MM.1S (cell line): ENCODE data around the gene UBE2J2.

Source experiments
- DNase-seq: peaks from one replicate; pipeline ENCODE4 v3.0.0-alpha.2; 2015
- H2AFZ ChIP-seq: fragments of 300-600 bp; sonication (generic); 2 replicates; pipeline ENCODE4 v1.6.0; 2016; ENCODE audit warnings: antibody characterized with exemption, low read length
- H3F3A ChIP-seq: fragments of 300-600 bp; sonication (generic); 2 replicates; pipeline ENCODE4 v1.6.1; 2016; ENCODE audit warnings: mild to moderate bottlenecking, antibody characterized with exemption, low read length, moderate library complexity, mixed read lengths; ENCODE audit not compliant: insufficient read depth
- H3K27ac ChIP-seq: fragments of 300-600 bp; sonication (generic); 2 replicates; pipeline ENCODE4 v1.5.1; 2016; ENCODE audit warnings: mild to moderate bottlenecking, low read length
- H3K27me3 ChIP-seq: fragments of 300-600 bp; sonication (generic); replicated peaks from 2 replicates; pipeline ENCODE4 v1.6.0; 2016; ENCODE audit warnings: low read length; ENCODE audit not compliant: insufficient read depth
- H3K36me3 ChIP-seq: fragments of 300-600 bp; sonication (generic); replicated peaks from 2 replicates; pipeline ENCODE4 v1.6.1; 2016; ENCODE audit warnings: mild to moderate bottlenecking, low read length, mixed read lengths; ENCODE audit not compliant: insufficient read depth
- H3K4me1 ChIP-seq: fragments of 300-600 bp; sonication (generic); 2 replicates; pipeline ENCODE4 v1.6.1; 2016; ENCODE audit warnings: low read length, mixed read lengths
- H3K4me2 ChIP-seq: fragments of 300-600 bp; sonication (generic); 2 replicates; pipeline ENCODE4 v1.6.0; 2016; ENCODE audit warnings: low read depth, low read length
- H3K4me3 ChIP-seq: fragments of 300-600 bp; sonication (generic); 2 replicates; pipeline ENCODE4 v1.5.1; 2016; ENCODE audit warnings: low read length, mixed read lengths
- H3K79me2 ChIP-seq: fragments of 300-600 bp; sonication (generic); 2 replicates; pipeline ENCODE4 v1.6.1; 2016; ENCODE audit warnings: mixed run types, low read length, mixed read lengths
- H3K9ac ChIP-seq: fragments of 300-600 bp; sonication (generic); 2 replicates; pipeline ENCODE4 v1.6.1; 2016; ENCODE audit warnings: low read length, mixed read lengths
- H3K9me2 ChIP-seq: fragments of 300-600 bp; sonication (generic); replicated peaks from 2 replicates; pipeline ENCODE4 v1.6.1; 2016; ENCODE audit warnings: mild to moderate bottlenecking, low read length, mixed read lengths; ENCODE audit not compliant: insufficient read depth
- H3K9me3 ChIP-seq: fragments of 300-600 bp; sonication (generic); replicated peaks from 2 replicates; pipeline ENCODE4 v1.6.1; 2016; ENCODE audit warnings: mild to moderate bottlenecking, low read length, mixed read lengths; ENCODE audit not compliant: insufficient read depth
- H4K20me1 ChIP-seq: fragments of 300-600 bp; sonication (generic); 2 replicates; pipeline ENCODE4 v1.6.1; 2016; ENCODE audit warnings: mild to moderate bottlenecking, low read length, moderate library complexity, mixed read lengths; ENCODE audit not compliant: insufficient read depth
- CTCF ChIP-seq: fragments of 300-600 bp; sonication (generic); IDR thresholded peaks from 2 replicates; pipeline ENCODE4 v1.5.1; 2016; ENCODE audit warnings: antibody characterized with exemption, low read length, mixed read lengths
- EZH2 ChIP-seq: fragments of 300-600 bp; sonication (generic); optimal IDR thresholded peaks from 2 replicates; pipeline ENCODE3; 2017; ENCODE audit warnings: low read depth, mild to moderate bottlenecking, antibody characterized with exemption, low read length, mixed read lengths
- EZH2phosphoT487 ChIP-seq: fragments of 300-600 bp; sonication (generic); IDR thresholded peaks from 2 replicates; pipeline ENCODE4 v1.6.1; 2018; ENCODE audit warnings: antibody characterized with exemption, low read length

Gene UBE2J2

DNA sequence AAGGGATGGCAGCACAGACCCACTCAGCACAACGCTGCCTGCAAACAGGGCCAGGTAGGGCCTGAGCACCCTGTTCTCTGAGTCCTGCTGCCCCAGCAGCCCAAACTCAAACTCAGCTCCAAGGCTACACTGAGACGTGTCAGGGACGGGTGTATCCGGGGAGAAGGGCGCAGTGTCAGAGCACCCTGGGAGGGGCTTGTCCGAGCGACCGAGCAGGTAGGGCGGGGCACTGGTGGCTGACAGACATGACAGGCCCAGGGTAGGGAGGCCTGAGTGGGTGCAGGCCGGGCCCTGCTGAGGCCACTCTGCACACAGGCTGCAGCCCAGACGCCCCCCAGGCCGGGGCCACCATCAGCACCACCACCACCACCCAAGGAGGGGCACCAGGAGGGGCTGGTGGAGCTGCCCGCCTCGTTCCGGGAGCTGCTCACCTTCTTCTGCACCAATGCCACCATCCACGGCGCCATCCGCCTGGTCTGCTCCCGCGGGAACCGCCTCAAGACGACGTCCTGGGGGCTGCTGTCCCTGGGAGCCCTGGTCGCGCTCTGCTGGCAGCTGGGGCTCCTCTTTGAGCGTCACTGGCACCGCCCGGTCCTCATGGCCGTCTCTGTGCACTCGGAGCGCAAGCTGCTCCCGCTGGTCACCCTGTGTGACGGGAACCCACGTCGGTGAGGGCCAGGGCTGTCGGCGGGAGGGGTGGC, 12.1 kb upstream of the UBE2J2 start:
- no peaks in the 10 kb centered on the region for H3K9me3 ChIP-seq
- H3F3A ChIP-seq: no peaks in the 10 kb centered on the region
- H3K4me2 ChIP-seq: no peak overlapping the region
- H3K27ac ChIP-seq: no peak overlapping the region
- no peaks in the 10 kb centered on the region for H3K9me2 ChIP-seq
- H4K20me1 ChIP-seq: no peaks in the 10 kb centered on the region
- no peaks in the 10 kb centered on the region for H3K79me2 ChIP-seq
- TF ChIP-seq EZH2phosphoT487 (no peak), EZH2 (no peak), CTCF (no peak)
- no peaks in the 10 kb centered on the region for H3K4me1 ChIP-seq
- no peak overlapping the region for H2AFZ ChIP-seq
- H3K27me3 ChIP-seq: peaks cover 49% of the 10 kb centered on the region
- H3K36me3 ChIP-seq: no peaks in the 10 kb centered on the region
- H3K9ac ChIP-seq: no peak overlapping the region
- H3K4me3 ChIP-seq: no peak overlapping the region
- DNase-seq: no peak

DNA sequence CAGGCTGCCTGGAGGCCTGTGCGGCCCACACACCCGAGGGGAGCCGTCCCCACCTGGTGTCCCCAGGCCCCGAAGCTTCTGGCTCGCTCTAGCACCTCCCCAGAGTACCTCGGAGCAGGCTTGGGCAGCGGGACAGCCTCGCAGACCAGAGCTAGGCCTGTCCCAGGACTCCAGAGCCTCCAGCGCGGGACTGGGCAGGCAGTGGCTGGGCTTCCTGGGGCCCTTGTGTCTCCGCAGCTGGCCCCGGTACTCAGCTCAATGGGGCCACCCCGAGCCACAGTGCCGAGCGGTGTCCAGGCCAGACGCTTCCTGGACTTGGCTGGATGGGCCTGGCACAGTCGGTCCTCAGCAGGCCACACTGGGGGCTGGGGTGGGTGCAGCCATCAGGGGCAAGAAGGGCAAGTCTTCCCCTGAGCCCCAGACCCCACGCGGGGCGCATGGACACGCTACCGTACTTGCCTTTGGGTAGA, 11.5 kb upstream of the UBE2J2 start:
- H3K9me3 ChIP-seq: no peaks in the 10 kb centered on the region
- no peaks in the 10 kb centered on the region for H3K79me2 ChIP-seq
- no peak overlapping the region for H3K9ac ChIP-seq
- H2AFZ ChIP-seq: no peak overlapping the region
- H3K4me2 ChIP-seq: no peak overlapping the region
- no peak overlapping the region for H3K27ac ChIP-seq
- no peaks in the 10 kb centered on the region for H4K20me1 ChIP-seq
- no peak for TF ChIP-seq EZH2
- no peak for TF ChIP-seq EZH2phosphoT487
- no peak for TF ChIP-seq CTCF
- H3F3A ChIP-seq: no peaks in the 10 kb centered on the region
- H3K9me2 ChIP-seq: no peaks in the 10 kb centered on the region
- no peak overlapping the region for H3K4me3 ChIP-seq
- H3K36me3 ChIP-seq: no peaks in the 10 kb centered on the region
- no peak for DNase-seq
- H3K27me3 ChIP-seq: peaks cover 55% of the 10 kb centered on the region
- H3K4me1 ChIP-seq: no peaks in the 10 kb centered on the region

GRCh38 chr1:1284221-1285101, 10.8 kb upstream of the UBE2J2 start:
- TF ChIP-seq CTCF: no peak
- no peak for TF ChIP-seq EZH2
- no peak for TF ChIP-seq EZH2phosphoT487
- no peaks in the 10 kb centered on the region for H3K9me2 ChIP-seq
- no peak overlapping the region for H3K27ac ChIP-seq

More at GRCh38 chr1:1284221-1285101, 10.8 kb upstream of the UBE2J2 start:
- Histone ChIP-seq H3K4me1 (no peaks in the 10 kb centered on the region), H3K4me2 (no peak overlapping the region), H4K20me1 (no peaks in the 10 kb centered on the region), H3K27me3 (peaks cover 59% of the 10 kb centered on the region), H3K4me3 (no peak overlapping the region), H2AFZ (no peak overlapping the region), H3K36me3 (no peaks in the 10 kb centered on the region), H3F3A (no peaks in the 10 kb centered on the region), H3K79me2 (no peaks in the 10 kb centered on the region), H3K9me3 (no peaks in the 10 kb centered on the region), H3K9ac (no peak overlapping the region)
- DNase-seq: no peak
